GM06990 (cell line): Measurements from ENCODE around the gene ZNF618.

Experiments
- DNase-seq: peaks from one replicate; pipeline ENCODE4 v3.0.0-alpha.2; 2011; ENCODE audit not compliant: insufficient read length; ENCODE audit errors: extremely low read depth
- H3K27me3 ChIP-seq: replicated peaks from 2 replicates; pipeline ENCODE4 v1.6.0; 2011; ENCODE audit warnings: low read length; ENCODE audit not compliant: control insufficient read depth, insufficient read depth
- H3K36me3 ChIP-seq: 2 replicates; pipeline ENCODE4 v1.5.1; 2011; ENCODE audit warnings: low read length; ENCODE audit not compliant: control insufficient read depth, insufficient read depth
- H3K4me3 ChIP-seq: replicated peaks from 2 replicates; pipeline ENCODE4 v1.5.1; 2011; ENCODE audit warnings: low read depth, mild to moderate bottlenecking, control low read depth, low read length
- CTCF ChIP-seq: IDR thresholded peaks from 2 replicates; pipeline ENCODE4 v1.5.1; 2011; ENCODE audit warnings: low read length, control low read depth, mild to moderate bottlenecking, inconsistent platforms; ENCODE audit not compliant: insufficient read depth, poor library complexity, severe bottlenecking

Gene ZNF618

GRCh38 chr9:114002986-114003350 lies 126.9 kb downstream of the ZNF618 start:
- no peaks in the 10 kb centered on the region for H3K36me3 ChIP-seq

GRCh38 chr9:114003351-114003750 lies 127.2 kb downstream of the ZNF618 start:
- H3K27me3 ChIP-seq = no peaks in the 10 kb centered on the region; the same call in 1 of the 2 replicates
- TF ChIP-seq CTCF = no peak
- no peak for DNase-seq
- no peak overlapping the region for H3K4me3 ChIP-seq
- no peaks in the 10 kb centered on the region for H3K36me3 ChIP-seq

More at GRCh38 chr9:114002986-114003350, 126.9 kb downstream of the ZNF618 start:
- TF ChIP-seq CTCF = no peak
- H3K4me3 ChIP-seq = no peak overlapping the region
- H3K27me3 ChIP-seq = no peaks in the 10 kb centered on the region; the same call in 1 of the 2 replicates
- no peak for DNase-seq

- no peak for DNase-seq
- Histone ChIP-seq H3K4me3 (no peak overlapping the region), H3K36me3 (no peaks in the 10 kb centered on the region), H3K27me3 (no peaks in the 10 kb centered on the region; the same call in 1 of the 2 replicates)
- TF ChIP-seq CTCF = no peak
Observed at GRCh38 chr9:114003758-114004157, 127.6 kb downstream of the ZNF618 start.

- no peak for DNase-seq
- Histone ChIP-seq H3K27me3 (no peaks in the 10 kb centered on the region; the same call in 1 of the 2 replicates), H3K4me3 (no peak overlapping the region), H3K36me3 (no peaks in the 10 kb centered on the region)
- TF ChIP-seq CTCF = no peak
Observed at GRCh38 chr9:114004221-114004716, 128.2 kb downstream of the ZNF618 start.

- Histone ChIP-seq H3K27me3 (no peaks in the 10 kb centered on the region; the same call in 1 of the 2 replicates), H3K4me3 (no peak overlapping the region), H3K36me3 (no peaks in the 10 kb centered on the region)
- no peak for DNase-seq
- TF ChIP-seq CTCF = no peak
Observed at GRCh38 chr9:114005371-114006154, 129.5 kb downstream of the ZNF618 start.

- no peak for TF ChIP-seq CTCF
- no peaks in the 10 kb centered on the region; the same call in none of the 2 replicates for H3K27me3 ChIP-seq
- H3K4me3 ChIP-seq = no peak overlapping the region
- no peak for DNase-seq
- no peaks in the 10 kb centered on the region for H3K36me3 ChIP-seq
Observed at GRCh38 chr9:114006155-114006550, 130.0 kb downstream of the ZNF618 start.
